Measurements from ENCODE around the gene GCA.

The GCA gene

GRCh38 chr2:162328424-162329157 is 15.3 kb upstream of the GCA start:
- DNase-seq = no peak

DNA sequence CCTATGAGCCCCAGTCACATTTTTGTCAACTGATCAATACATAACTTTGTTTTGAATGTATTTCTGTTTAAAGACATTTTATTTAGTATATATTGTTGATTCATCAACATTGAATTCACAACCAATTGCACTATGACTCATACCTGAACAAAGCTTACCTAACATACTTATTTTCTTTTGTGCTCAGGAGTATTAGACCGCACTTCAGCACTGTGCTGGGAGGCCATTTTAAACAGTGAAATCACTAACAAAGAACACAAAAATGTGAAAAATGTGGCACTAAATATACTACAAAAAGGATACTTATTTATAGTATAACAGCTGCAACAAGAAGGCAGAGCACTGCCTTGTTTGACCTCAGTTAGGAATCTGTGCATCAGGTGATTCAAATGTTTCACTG is 13.1 kb upstream of the GCA start:
- no peak for DNase-seq

- DNase-seq = peak; percentile 36
Measured at GRCh38 chr2:162333968-162334367, 10.0 kb upstream of the GCA start.

GRCh38 chr2:162337868-162338267 is 6.1 kb upstream of the GCA start:
- DNase-seq = no peak

DNA sequence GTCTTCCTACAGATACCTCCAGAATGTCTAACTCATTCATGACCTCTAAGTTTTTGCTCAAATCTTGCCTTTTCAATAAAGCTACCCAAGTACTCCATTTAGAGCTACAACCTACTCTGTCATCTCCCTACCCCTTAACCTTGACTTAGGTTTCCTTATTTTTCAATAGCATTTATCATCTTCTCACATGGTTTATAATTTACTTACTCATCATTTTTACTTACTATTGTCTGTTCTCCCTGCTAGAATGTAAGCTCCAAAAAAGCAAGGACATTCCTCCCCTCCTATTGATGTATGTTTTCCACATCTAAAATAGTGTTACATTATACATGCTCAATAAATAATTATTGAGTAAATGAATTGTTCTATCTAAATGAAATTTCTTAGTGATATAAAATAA is 3.1 kb upstream of the GCA start:
- no peak for DNase-seq

GRCh38 chr2:162342321-162342720 is 1.6 kb upstream of the GCA start:
- no peak for DNase-seq

DNA sequence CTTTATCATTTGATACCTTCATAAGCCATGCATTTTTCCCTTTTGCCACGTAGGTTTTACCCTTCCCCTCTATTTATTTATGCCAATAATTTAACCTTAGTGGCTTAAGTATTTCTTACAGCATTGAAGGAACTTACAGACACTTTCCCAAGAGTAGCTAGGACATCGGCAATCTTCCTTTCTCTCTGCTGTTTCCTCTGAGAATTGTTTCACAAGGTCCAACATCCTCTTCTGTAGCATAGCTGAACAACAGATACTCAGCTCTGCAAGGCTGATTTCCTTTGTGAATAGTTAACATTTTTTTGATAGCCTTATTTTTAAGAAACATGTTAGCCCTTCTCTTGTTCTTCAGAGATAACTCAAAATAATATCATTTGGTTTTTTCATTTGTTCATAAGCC is 1.1 kb upstream of the GCA start:
- DNase-seq = no peak

DNA sequence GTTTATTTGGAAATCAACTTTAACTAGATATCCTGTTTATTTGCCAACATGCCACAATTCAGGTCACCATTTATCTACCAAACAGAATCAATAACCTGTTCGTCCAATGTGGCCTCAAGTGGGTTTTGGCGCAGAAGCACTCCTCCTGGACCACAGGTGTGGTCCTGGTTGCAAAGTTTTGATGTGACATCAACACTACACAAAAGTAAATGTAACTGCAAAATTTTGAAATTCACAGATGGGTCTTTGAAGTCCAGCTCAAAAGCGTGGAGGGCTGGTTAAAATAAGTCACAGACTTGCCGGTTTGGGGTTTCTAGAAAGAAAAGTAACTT is 474 bp upstream of the GCA start:
- DNase-seq = no peak

- DNase-seq = no peak
Measured at GRCh38 chr2:162344617-162344950, 652 bp downstream of the GCA start.

GRCh38 chr2:162365392-162365791 is 21.5 kb downstream of the GCA start:
- peak; percentile 54 for DNase-seq

DNA sequence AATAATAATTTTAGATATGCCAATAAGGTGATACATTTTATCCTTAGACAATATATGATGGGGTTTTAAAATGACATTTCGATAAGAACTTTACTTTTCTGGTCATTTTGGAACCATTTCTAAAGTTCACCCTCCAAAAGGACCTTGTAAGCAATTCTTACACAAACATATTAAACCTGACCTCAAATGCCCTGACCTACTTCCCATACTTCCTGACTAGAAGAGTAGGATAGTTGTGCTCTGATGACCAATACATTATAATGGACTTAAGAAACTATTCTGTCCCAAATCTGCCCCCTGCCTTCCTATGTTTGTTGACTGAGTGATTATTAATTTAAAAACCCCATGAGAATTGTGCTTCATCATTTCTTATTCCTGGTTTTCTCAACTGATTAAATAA is 24.6 kb downstream of the GCA start:
- peak; percentile 35 for DNase-seq

DNA sequence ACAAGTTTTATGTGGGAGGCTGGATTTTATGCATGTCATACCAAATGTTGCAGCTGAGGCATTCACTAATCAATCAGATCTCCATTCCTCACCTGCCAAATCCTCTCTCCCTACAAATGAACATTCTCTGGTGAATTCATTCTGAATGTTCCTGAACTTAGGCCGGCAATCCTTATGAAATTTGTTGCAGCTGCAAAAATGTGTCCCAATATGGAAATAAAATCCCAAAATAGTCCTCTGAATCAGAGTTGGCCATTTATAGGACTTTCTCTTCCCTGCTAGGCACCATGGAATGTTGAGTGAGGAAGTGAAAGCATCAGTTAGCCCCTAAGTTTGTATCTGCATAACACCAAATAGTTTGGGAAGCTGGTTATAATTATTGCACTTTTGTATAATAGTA is 25.6 kb downstream of the GCA start:
- DNase-seq = peak; percentile 19

GRCh38 chr2:162370931-162371330 is 27.0 kb downstream of the GCA start:
- DNase-seq = no peak

DNA sequence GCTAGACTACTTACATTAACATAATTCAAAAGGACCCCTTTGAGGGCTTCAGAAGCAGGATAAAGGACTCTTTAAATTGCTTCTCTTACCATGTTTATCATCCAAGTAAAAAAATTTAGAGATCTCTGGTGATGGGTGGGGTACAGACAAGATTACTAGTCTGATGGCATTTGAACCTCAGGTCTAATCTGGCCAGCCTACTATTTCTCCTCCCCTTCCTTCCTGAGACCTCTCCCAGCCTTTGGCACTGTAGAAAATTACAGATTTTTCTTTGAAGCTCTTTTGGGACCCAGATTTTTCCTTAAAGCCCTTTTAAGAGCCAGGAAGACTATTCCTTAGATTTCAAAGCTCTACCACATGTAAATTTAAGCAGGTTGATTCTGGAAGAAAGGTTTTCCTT is 28.9 kb downstream of the GCA start:
- DNase-seq = no peak

DNA sequence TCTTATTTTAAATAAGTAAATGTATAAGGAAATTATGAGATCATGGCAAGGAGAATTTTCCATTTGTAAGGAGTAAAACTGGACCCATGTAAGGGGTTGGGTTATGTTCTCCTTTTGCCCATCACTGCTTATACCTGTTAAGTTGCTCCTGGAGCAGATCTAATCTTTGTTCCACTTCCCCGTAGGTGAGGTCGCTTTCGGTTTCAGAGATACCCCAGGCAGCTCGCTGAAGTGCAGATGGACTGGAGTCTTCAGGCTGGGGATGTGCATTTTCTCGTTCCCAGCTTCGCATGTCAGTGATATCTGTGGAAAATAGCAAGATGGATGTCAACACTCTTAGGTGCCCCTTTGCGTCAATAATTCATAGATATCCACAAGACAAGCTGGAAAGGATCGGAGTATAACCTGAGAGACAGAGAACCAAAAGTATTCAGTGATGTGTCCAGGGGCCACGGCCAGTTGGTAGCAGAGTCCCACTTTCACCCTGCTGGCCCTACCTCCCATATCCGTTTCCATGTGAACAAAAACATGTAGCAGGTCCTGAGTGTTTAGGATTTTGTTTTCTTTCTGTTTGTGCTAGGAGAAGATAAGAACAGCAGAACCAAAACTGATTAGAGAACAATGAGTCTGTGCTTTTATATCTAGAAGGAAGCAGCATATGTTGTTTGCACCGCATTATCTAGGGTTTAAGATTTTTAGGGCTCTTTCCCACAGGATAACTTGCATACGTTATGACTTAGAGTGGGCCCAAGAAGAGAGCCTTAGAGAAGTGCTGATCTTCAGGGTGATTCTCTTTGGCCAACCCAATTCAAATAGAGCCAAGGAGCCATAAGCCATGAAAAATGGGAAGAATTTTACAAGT is 36.0 kb downstream of the GCA start:
- DNase-seq = no peak

GRCh38 chr2:162381851-162382250 is 37.9 kb downstream of the GCA start:
- DNase-seq = no peak

DNA sequence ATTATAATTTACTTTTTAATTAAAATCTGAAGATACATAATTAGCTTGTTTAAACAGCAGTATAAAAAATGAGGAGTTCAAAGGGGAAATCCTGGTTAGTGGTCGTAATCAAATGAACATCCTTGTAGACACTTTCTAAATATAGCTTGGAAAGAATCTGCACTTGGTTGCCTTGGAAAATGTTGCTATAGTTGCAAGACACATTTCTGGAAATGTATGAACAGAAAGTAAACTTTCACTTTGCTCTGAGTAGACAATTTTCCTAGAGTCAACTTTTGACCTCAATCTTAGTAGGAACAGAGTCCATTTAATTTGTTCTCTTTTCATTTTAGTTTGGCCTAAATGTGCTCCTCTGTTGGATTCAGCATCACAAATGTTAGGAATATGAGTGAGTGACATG is 38.3 kb downstream of the GCA start:
- no peak for DNase-seq

DNA sequence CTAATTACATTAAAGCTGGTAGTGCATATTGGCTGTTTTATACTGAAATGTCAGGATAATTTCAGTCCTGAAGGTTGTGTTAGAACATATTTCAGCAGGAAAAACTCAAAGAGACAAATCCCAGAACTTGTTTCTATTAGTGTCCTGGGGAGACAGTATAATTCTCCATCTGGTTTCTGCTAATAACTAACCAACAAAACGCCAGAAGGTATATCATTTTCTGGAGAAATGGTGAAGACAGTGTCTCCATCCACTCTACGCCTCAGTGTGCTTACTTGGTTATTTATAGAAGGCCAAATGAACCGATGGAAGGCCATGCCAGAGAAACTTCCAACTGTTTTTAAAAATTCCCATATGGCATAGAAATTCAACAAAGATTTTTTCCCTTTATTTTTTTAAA is 41.6 kb downstream of the GCA start:
- no peak for DNase-seq

DNA sequence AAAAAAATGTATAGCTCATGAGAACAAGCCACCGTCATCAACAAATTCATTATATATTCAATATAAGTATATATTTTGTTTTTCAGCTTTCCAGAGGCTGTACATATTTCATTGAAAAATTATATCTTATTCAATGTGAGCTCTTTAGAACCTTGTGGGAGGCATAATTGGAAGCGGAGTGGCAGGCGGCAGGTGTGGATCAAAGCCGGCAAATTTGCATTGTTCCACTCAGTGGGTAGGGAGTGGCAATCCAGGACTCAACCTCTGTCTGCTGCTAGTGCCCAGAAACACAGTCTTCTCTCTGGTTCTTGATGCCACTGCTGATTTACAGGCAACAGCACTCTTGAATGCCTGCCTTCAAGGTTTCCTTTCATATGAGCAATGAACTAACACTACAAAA is 46.9 kb downstream of the GCA start:
- DNase-seq = no peak

- no peak for DNase-seq
Measured at GRCh38 chr2:162400336-162400735, 56.4 kb downstream of the GCA start.

- no peak for DNase-seq
Measured at GRCh38 chr2:162401871-162402270, 57.9 kb downstream of the GCA start.

GRCh38 chr2:162403884-162404283 is 60.0 kb downstream of the GCA start:
- DNase-seq = peak; percentile 63
